ENCODE results near the gene MAST3.
"Not testable (repeated sequence)": the region's sequence is repeated elsewhere in the genome, so short reads cannot be mapped to it uniquely, and the experiment has no call there.

The MAST3 gene

GRCh38 chr19:18157465-18158063 is 60.0 kb downstream of the MAST3 start:
- DNase-seq (ENCODE audit: low read depth, low spot score), result no peak

GRCh38 chr19:18158467-18158866 is 60.9 kb downstream of the MAST3 start:
- DNase-seq (ENCODE audit: low read depth, low spot score), result no peak

GRCh38 chr19:18159059-18159616 is 61.6 kb downstream of the MAST3 start:
- not testable (repeated sequence) for DNase-seq (ENCODE audit: low read depth, low spot score)

GRCh38 chr19:18159810-18160209 is 62.2 kb downstream of the MAST3 start:
- no peak for DNase-seq (ENCODE audit: low read depth, low spot score)

GRCh38 chr19:18160493-18160970 is 63.0 kb downstream of the MAST3 start:
- DNase-seq (ENCODE audit: low read depth, low spot score), result no peak

- peak; percentile 71 for DNase-seq (ENCODE audit: low read depth, low spot score)
These were observed 63.5 kb downstream of the MAST3 start for GRCh38 chr19:18160971-18161635.

- no peak for DNase-seq (ENCODE audit: low read depth, low spot score)
These were observed 64.0 kb downstream of the MAST3 start for GRCh38 chr19:18161636-18162002.

GRCh38 chr19:18164072-18164471 is 66.5 kb downstream of the MAST3 start:
- DNase-seq (ENCODE audit: low read depth, low spot score), result no peak

GRCh38 chr19:18165794-18166544 is 68.4 kb downstream of the MAST3 start:
- DNase-seq (ENCODE audit: low read depth, low spot score), result no peak

GRCh38 chr19:18167011-18167410 is 69.4 kb downstream of the MAST3 start:
- no peak for DNase-seq (ENCODE audit: low read depth, low spot score)

GRCh38 chr19:18167975-18168645 is 70.5 kb downstream of the MAST3 start:
- no peak for DNase-seq (ENCODE audit: low read depth, low spot score)

GRCh38 chr19:18168673-18169381 is 71.2 kb downstream of the MAST3 start:
- no peak for DNase-seq (ENCODE audit: low read depth, low spot score)

GRCh38 chr19:18170714-18171255 is 73.2 kb downstream of the MAST3 start:
- no peak for DNase-seq (ENCODE audit: low read depth, low spot score)

GRCh38 chr19:18171605-18172327 is 74.2 kb downstream of the MAST3 start:
- DNase-seq (ENCODE audit: low read depth, low spot score), result no peak

GRCh38 chr19:18172331-18173053 is 74.9 kb downstream of the MAST3 start:
- no peak for DNase-seq (ENCODE audit: low read depth, low spot score)

GRCh38 chr19:18173054-18173571 is 75.5 kb downstream of the MAST3 start:
- no peak for DNase-seq (ENCODE audit: low read depth, low spot score)

- DNase-seq (ENCODE audit: low read depth, low spot score), result no peak
These were observed 76.2 kb downstream of the MAST3 start, which contains the start of gene IFI30 for GRCh38 chr19:18173572-18174288. TSS of gene IFI30 (plus strand) at chr19:18173813. CDS start at chr19:18173842, 29 bp downstream.

GRCh38 chr19:18174983-18175382 is 77.4 kb downstream of the MAST3 start:
- DNase-seq (ENCODE audit: low read depth, low spot score), result no peak
